ENCODE measurements around the gene FRMD6. TPM values are rescaled to one million over a fixed set of nuclear protein-coding genes. Genes with fewer than 3 reads are reported as not detected.
"Not testable (repeated sequence)": the region's sequence is repeated elsewhere in the genome, so short reads cannot be mapped to it uniquely, and the experiment has no call there.

FRMD6 gene
- total RNA-seq, 4 donors from 2014 or later, result 17.8 to 36.8 (median 25.8) TPM

DNA sequence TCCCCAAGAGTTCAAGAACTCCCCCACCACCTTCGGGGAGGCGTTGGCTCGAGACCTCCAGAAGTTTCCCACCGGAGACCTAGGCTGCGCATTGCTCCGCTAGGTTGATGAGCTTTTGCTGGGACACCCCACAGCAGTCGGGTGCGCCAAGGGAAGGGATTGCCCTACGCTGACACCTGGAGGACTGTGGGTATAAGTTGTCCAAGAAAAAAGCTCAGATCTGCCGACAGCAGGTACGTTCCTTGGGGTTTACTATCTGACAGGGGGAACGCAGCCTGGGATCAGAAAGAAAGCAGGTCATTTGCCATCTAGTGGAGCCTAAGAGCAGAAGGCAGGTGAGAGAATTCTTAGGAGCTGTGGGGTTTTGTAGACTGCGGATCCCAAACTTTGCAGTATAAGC, 98.8 kb downstream of the FRMD6 start:
- Histone ChIP-seq H3K36me3 (no peaks in the 10 kb centered on the region), H3K4me1 (peaks cover 0 to 14% of the 10 kb centered on the region in 2 donors), H3K27me3 (no peaks in the 10 kb centered on the region), H3K4me3 (replicated peaks in 1 of 3) (no peak overlapping the region), H3K9me3 (no peaks in the 10 kb centered on the region), H3K27ac (no peak overlapping the region)
- no peak for DNase-seq
- 80 to 89% methylated on average over 7 to 13 of the region's 13 CpGs for WGBS, 2 donors
- intact Hi-C loops (cut with DNase I), result no loop called here
- TF ChIP-seq POLR2A (IDR thresholded peaks at IDR 0.05) (no peak), CTCF (IDR thresholded peaks at IDR 0.05) (no peak)

- H3K9me3 ChIP-seq; H3K27me3 ChIP-seq; H3K4me3 ChIP-seq (replicated peaks in 1 of 3); H3K27ac ChIP-seq; intact Hi-C loops (cut with DNase I); H3K36me3 ChIP-seq: not testable (repeated sequence)
- H3K4me1 ChIP-seq, result peaks cover 0 to 14% of the 10 kb centered on the region in 2 donors
- WGBS, 2 donors, result 53 to 70% methylated on average over 14 to 16 of the region's 16 CpGs
- DNase-seq, result peak; percentile 82
Measured at GRCh38 chr14:51751611-51752345, 100.1 kb downstream of the FRMD6 start.

DNA sequence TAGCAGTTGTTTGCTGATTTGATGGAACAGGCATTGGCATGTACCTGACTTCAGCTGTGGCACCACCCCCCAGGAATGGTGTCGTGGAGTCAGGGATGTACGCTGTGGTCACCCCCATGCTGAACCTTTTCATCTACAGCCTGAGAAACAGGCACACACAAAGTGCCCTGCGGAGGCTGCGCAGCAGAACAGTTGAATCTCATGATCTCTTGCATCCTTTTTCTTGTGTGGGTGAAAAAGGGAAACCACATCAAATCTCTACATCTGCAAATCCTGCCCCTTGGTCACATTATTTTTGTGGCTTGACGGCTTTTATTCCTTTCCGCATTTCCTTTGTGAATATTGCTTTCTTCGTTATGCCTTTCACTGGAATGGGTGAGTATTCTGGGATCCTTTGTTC, 106.0 kb downstream of the FRMD6 start:
- H3K27me3 ChIP-seq; H3K36me3 ChIP-seq; H3K4me3 ChIP-seq (replicated peaks in 1 of 3); intact Hi-C loops (cut with DNase I); H3K9me3 ChIP-seq; H3K27ac ChIP-seq; H3K4me1 ChIP-seq; DNase-seq: not testable (repeated sequence)
- WGBS, 2 donors, result 83 to 90% methylated on average over 7 of the region's 7 CpGs

DNA sequence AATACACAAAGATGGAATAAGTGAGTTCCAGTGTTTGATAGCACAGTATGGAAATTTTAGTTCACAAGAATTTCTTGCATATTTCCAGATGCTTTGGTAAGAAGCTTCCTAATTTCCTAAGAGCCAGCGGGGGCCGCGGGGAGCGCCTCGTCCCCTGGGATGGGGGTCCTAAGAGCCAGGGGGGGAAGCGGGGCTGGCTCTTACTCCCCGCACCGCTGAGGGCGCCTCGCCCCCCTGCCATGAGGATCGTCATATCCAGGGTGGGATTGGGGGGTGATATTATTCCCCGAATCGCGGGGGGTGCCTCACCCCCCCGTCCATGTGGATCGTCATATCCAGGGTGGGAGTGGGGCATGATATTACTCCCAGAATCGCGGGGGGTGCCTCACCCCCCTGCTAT, 108.2 kb downstream of the FRMD6 start:
- Histone ChIP-seq H3K4me3 (replicated peaks in 1 of 3) (no peak overlapping the region), H3K27ac (no peak overlapping the region), H3K4me1 (no peaks in the 10 kb centered on the region), H3K36me3 (no peaks in the 10 kb centered on the region), H3K9me3 (no peaks in the 10 kb centered on the region), H3K27me3 (no peaks in the 10 kb centered on the region)
- no peak for TF ChIP-seq CTCF (IDR thresholded peaks at IDR 0.05)
- no peak for TF ChIP-seq POLR2A (IDR thresholded peaks at IDR 0.05)
- no peak for DNase-seq
- WGBS, 2 donors, result 92 to 93% methylated on average over 18 of the region's 18 CpGs
- intact Hi-C loops (cut with DNase I), result no loop called here

- intact Hi-C loops (cut with DNase I); H3K36me3 ChIP-seq; DNase-seq; H3K27me3 ChIP-seq; H3K4me3 ChIP-seq (replicated peaks in 1 of 3); H3K4me1 ChIP-seq; H3K9me3 ChIP-seq; H3K27ac ChIP-seq: not testable (repeated sequence)
- WGBS, 2 donors, result 90 to 93% methylated on average over 12 to 13 of the region's 13 CpGs
Measured at GRCh38 chr14:51765726-51766125, 114.0 kb downstream of the FRMD6 start.

DNA sequence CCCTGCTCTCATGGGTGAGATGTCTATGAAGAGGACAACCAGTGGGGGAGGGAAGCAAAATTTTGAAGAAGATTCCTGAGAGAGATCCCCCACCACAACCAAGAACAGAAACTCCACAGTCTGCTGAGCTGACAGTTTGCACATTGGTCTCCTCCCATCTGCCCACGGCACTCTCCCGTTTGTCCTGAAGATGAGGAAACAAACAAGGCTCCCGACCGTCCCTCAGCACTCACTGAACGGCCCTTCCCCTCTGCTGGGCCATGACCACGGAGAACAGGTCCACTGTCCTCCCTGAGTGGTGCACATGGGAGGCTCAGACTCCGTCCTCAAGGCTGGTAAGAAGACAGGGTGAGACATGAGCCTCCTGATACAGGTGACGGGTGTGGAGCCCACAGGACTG, 114.9 kb downstream of the FRMD6 start:
- H3K9me3 ChIP-seq; H3K4me3 ChIP-seq (replicated peaks in 1 of 3); DNase-seq; intact Hi-C loops (cut with DNase I); H3K36me3 ChIP-seq; H3K27ac ChIP-seq; H3K4me1 ChIP-seq; H3K27me3 ChIP-seq: not testable (repeated sequence)
- 53 to 61% methylated on average over 8 of the region's 8 CpGs for WGBS, 2 donors

DNA sequence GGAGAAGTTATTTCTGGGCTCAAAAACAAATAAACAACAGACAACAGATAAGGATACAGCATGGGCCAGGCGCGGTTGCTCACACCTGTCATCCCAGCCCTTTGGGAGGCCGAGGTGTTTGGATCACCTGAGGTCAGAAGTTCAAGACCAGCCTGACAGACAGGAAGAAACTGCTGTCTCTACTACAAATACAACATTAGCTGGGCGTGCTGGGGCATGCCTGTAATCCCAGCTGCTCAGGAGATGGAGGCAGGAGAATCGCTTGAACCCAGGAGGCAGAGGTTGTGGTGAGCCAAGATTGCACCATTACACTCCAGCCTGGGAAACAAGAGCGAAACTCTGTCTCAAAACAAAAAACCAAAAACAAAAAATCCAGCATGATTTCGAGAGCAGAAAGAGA, 117.6 kb downstream of the FRMD6 start:
- DNase-seq; H3K27ac ChIP-seq; H3K27me3 ChIP-seq; H3K4me3 ChIP-seq (replicated peaks in 1 of 3); H3K4me1 ChIP-seq; H3K36me3 ChIP-seq; intact Hi-C loops (cut with DNase I); H3K9me3 ChIP-seq: not testable (repeated sequence)
- 82 to 89% methylated on average over 7 of the region's 7 CpGs for WGBS, 2 donors

DNA sequence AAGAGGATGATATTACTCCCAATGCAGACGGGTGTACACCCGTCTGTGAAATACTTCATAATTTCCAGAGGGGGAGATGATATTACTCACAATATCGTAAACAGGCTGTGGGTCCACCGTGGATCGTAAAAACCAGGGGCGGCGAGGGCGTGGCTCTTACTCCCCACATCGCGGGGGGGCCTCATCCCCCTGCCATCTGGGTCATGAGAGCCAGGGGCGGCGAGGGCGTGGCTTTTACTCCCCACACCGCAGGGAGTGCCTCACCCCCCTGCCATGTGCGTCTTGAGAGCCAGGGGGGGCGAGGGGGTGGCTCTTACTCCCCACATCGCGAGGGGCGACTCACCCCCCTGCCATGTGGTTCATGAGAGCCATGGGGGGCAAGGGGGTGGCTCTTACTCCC, 122.5 kb downstream of the FRMD6 start:
- H3K27me3 ChIP-seq, result no peaks in the 10 kb centered on the region
- no peak overlapping the region for H3K4me3 ChIP-seq (replicated peaks in 1 of 3)
- WGBS, 2 donors, result 89 to 91% methylated on average over 14 to 19 of the region's 19 CpGs
- no peak for DNase-seq
- H3K36me3 ChIP-seq, result no peaks in the 10 kb centered on the region
- H3K9me3 ChIP-seq, result no peaks in the 10 kb centered on the region
- H3K27ac ChIP-seq, result no peak overlapping the region
- H3K4me1 ChIP-seq, result no peaks in the 10 kb centered on the region
- intact Hi-C loops (cut with DNase I), result no loop called here
- no peak for TF ChIP-seq POLR2A (IDR thresholded peaks at IDR 0.05)
- no peak for TF ChIP-seq CTCF (IDR thresholded peaks at IDR 0.05)

Measured in thyroid gland (tissue), 4 donors.